ENCODE measurements around the gene CRB3. TPM values are rescaled to one million over a fixed set of nuclear protein-coding genes. Genes with fewer than 3 reads are reported as not detected.

CRB3 gene
- total and polyA plus RNA-seq, 2 experiments from 2014 or later: 11.8 to 44.4 TPM

DNA sequence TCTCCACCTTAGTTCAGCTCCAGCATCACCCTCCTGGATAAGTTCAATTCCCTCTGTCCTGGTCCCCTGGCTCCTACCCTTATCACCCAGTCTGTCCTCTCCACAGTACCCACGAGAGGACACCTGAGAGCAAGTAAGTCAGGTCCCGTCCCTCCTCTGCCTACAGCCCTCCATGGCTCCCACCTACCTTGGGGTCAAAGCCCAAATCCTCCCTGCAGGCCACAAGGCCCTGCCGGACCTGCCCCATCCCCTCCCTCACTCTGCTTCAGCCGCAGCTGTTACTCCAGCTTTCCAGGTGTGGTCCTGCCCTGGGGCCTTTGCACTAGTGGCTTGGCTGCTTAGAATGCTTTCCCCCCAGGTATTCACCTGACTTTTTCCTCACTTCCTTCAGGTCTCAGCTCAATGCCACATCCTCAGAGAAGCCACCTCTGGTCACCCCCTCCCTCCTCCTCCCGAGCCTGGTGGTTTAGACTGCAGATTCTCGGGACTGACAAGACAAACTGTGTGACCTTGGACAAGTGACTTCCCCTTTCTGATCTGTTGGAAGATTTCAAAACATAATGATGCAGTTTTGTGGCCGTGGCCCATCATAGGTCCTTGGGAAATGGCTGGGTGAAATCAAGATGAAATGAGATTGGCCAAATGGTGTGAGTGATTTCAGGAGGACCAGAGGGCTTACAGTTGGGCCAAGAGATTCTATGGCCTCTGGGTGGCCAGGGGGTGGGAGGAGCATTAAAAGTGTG, 34.4 kb downstream of the CRB3 start:
- Histone ChIP-seq H3K4me3 (no peak overlapping the region), H3K36me3 (ENCODE audit: insufficient read depth) (no peaks in the 10 kb centered on the region), H3K79me2 (replicated peaks; ENCODE audit: insufficient read depth) (no peaks in the 10 kb centered on the region), H3K4me2 (no peak overlapping the region), H2AFZ (no peak overlapping the region), H3K27me3 (ENCODE audit: insufficient read depth) (peaks cover 10% of the 10 kb centered on the region; the same call in 1 of the 2 replicates), H3F3A (replicated peaks; ENCODE audit: low read depth) (no peaks in the 10 kb centered on the region), H3K27ac (ENCODE audit: low read depth) (no peak overlapping the region), H3K9me2 (ENCODE audit: insufficient read depth) (no peaks in the 10 kb centered on the region), H4K20me1 (replicated peaks; ENCODE audit: insufficient read depth) (no peaks in the 10 kb centered on the region), H3K4me1 (ENCODE audit: insufficient read depth) (peaks cover 6% of the 10 kb centered on the region; the same call in 1 of the 2 replicates)
- H3K9me3 Mint-ChIP-seq: no peaks in the 10 kb centered on the region; the same call in 1 of the 3 replicates
- H3K36me3 Mint-ChIP-seq (ENCODE audit: low read depth): no peaks in the 10 kb centered on the region; the same call in 1 of the 3 replicates
- peaks cover 10% of the 10 kb centered on the region for H3K4me1 Mint-ChIP-seq
- TF ChIP-seq STAT1 (IDR thresholded peaks at IDR 0.05; ENCODE audit: unreplicated experiment) (no peak), ZNF331 (CRISPR knock-in tag; IDR thresholded peaks at IDR 0.05; ENCODE audit: low read depth) (no peak), JUNB (IDR thresholded peaks at IDR 0.05; ENCODE audit: unreplicated experiment) (no peak)
- TF ChIP-seq, protein P1, sequence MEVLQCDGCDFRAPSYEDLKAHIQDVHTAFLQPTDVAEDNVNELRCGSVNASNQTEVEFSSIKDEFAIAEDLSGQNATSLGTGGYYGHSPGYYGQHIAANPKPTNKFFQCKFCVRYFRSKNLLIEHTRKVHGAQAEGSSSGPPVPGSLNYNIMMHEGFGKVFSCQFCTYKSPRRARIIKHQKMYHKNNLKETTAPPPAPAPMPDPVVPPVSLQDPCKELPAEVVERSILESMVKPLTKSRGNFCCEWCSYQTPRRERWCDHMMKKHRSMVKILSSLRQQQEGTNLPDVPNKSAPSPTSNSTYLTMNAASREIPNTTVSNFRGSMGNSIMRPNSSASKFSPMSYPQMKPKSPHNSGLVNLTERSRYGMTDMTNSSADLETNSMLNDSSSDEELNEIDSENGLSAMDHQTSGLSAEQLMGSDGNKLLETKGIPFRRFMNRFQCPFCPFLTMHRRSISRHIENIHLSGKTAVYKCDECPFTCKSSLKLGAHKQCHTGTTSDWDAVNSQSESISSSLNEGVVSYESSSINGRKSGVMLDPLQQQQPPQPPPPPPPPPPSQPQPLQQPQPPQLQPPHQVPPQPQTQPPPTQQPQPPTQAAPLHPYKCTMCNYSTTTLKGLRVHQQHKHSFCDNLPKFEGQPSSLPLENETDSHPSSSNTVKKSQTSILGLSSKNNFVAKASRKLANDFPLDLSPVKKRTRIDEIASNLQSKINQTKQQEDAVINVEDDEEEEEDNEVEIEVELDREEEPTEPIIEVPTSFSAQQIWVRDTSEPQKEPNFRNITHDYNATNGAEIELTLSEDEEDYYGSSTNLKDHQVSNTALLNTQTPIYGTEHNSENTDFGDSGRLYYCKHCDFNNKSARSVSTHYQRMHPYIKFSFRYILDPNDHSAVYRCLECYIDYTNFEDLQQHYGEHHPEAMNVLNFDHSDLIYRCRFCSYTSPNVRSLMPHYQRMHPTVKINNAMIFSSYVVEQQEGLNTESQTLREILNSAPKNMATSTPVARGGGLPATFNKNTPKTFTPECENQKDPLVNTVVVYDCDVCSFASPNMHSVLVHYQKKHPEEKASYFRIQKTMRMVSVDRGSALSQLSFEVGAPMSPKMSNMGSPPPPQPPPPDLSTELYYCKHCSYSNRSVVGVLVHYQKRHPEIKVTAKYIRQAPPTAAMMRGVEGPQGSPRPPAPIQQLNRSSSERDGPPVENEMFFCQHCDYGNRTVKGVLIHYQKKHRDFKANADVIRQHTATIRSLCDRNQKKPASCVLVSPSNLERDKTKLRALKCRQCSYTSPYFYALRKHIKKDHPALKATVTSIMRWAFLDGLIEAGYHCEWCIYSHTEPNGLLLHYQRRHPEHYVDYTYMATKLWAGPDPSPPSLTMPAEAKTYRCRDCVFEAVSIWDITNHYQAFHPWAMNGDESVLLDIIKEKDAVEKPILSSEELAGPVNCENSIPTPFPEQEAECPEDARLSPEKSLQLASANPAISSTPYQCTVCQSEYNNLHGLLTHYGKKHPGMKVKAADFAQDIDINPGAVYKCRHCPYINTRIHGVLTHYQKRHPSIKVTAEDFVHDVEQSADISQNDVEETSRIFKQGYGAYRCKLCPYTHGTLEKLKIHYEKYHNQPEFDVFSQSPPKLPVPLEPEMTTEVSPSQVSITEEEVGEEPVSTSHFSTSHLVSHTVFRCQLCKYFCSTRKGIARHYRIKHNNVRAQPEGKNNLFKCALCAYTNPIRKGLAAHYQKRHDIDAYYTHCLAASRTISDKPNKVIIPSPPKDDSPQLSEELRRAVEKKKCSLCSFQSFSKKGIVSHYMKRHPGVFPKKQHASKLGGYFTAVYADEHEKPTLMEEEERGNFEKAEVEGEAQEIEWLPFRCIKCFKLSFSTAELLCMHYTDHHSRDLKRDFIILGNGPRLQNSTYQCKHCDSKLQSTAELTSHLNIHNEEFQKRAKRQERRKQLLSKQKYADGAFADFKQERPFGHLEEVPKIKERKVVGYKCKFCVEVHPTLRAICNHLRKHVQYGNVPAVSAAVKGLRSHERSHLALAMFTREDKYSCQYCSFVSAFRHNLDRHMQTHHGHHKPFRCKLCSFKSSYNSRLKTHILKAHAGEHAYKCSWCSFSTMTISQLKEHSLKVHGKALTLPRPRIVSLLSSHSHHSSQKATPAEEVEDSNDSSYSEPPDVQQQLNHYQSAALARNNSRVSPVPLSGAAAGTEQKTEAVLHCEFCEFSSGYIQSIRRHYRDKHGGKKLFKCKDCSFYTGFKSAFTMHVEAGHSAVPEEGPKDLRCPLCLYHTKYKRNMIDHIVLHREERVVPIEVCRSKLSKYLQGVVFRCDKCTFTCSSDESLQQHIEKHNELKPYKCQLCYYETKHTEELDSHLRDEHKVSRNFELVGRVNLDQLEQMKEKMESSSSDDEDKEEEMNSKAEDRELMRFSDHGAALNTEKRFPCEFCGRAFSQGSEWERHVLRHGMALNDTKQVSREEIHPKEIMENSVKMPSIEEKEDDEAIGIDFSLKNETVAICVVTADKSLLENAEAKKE (CRISPR knock-in tag; IDR thresholded peaks at IDR 0.05): no peak
- DNase-seq (ENCODE audit: low spot score) (no peak), ATAC-seq (no peak)
- H3K4me3 Mint-ChIP-seq: no peak overlapping the region
- H3K27ac Mint-ChIP-seq: peak overlapping the region; percentile 61; the same call in 1 of the 2 replicates
- H3K27me3 Mint-ChIP-seq (ENCODE audit: insufficient read depth, low read depth, poor library complexity): peaks cover 17% of the 10 kb centered on the region

All from GM23338 (cell line).